HG03280 (cell line): ENCODE data around the gene PFN2.
"Not testable (repeated sequence)": the region's sequence is repeated elsewhere in the genome, so short reads cannot be mapped to it uniquely, and the experiment has no call there.

Experiments used
- ATAC-seq: cut with Tn5 transposase; IDR thresholded peaks from one replicate; pipeline ENCODE4 v1.9.1; 2021; ENCODE audit warnings: mild to moderate bottlenecking, moderate library complexity; ENCODE audit not compliant: unreplicated experiment

The PFN2 gene

DNA sequence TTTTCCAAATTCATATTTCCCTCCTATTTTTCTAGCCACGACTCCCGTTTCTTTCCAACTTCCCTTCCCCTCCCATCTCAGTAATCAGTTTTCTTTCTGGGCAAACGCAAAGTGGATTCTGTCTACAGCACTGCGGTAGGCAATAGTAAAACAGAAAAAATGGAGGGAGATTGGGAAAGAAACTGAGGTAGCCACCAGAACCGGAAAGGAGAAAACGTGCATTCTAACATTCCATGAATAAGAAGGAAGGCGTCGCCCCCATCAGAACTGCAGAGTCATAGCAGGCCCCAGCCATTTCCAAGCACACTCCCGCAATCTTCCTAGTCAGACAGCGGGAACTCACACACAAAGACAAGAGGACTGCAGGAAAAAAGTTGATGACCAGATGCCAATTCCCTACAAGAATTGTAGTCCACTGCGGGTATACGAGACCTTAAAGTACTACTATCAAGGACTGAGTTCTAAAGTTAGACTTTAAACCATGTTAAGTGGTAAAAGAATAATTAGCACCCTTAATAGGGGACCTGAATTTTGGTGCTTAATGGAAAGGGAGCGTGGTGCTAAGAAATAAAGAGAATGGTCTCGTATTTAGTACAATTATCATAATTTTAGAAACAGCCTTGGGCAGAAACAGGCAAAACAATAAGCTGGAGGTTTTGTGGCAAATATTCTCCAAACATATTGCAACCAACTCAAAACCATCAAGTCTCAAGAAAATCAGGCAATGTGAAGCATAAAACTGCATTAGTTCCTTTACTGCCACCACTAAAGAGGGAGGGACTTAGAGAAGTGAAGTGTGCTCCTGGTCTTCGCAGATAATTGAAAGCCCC, 1.4 kb downstream of the PFN2 start:
- no peak for ATAC-seq

DNA sequence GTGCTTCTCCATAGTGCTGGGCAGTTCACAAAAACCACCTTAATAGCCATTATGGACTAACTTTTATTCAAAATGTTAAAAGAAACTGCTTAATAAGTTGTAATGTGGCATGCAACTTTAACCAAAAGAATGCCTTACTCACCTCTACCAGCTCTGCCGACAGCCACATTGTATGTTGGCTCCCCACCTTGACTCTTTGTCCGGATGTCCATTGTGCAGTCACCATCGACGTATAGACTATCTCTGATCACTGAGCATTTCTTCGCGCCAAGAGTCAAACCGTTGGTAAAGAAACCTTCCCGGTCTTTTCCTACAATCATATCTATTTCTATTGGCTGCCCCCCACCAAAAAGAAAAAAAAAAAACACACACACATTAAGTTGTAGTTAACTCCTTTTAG, 2.5 kb downstream of the PFN2 start:
- ATAC-seq, result no peak

DNA sequence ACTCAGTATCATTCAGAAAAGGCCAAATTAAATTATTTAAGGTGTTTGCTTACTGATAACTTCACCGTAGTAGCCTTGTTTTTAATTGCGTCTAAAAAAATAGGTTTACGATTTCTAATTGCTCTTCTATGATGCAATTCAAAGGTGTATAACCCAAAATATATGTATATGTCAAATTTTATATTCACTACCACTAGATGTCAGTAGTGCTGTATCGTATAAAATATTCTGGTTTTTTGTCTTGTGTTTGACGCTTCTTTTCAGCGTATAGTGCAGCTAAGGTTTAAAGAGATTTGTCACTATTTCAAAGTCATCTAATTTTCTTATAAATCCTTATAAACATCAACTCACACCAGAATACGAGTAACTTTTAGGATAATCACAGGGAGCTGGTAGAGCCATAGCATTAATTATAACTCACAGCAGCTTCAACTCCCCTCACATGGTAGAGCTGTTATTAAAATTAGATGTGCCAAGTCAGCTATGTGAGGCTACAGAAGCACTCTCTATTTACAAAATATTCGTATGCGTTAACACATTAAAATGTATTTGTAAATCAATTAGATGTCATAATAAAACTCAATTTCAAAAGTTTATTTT, 3.5 kb downstream of the PFN2 start:
- ATAC-seq, result no peak

DNA sequence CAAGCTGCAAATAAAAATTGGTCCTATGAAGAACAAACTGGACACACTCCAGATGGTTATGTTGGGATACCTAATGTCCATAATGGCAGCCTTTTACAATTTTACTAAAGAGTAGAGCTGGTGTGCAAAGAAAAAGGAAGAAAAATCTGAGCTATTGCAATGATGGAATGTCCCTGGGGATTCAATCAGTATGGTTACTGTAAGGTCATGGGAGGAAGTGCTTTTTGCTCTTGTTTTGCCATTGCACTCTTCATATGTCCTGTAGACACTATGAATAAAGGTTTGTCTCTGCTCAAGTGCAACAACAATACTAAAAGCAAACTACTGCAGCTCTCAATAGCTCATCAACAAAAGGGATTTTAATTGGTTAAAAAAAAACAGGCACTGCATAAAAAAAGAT, 5.4 kb downstream of the PFN2 start:
- ATAC-seq, result no peak

DNA sequence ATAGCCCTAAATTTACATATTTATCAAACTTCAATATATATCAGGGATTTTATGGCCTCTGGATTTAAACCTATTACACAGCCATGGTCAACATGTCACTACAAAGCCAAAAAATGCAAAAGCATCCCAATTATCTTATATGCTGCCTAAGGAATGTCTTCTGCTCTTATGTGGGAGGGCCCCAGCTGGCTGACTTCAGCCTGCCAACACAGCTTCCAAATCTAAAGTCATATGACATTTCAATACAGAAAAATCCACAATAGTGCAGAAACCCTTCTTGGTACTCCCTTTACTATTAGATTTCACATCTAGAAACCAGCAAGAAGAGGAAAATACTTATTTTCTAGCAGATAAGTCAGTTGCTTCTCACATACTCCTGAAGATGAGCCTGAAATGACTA, 6.4 kb downstream of the PFN2 start:
- no peak for ATAC-seq

DNA sequence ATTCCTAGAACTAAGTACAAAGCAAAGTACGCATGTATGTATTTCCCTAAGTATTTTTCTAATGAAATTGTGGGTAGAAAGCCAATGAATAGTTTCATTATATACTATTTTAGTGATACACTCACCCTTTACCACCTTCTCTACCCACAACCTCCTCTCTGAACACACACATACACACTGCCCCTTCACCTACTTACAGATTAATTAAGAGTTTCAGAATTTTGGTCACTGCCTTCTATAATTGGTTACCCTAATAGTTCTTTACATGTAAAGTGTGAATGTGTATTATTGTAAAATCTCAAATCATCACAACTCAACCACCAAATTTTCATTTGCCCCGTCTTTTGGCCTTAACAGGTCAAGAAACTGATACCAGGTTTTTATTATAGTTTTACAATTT, 7.2 kb downstream of the PFN2 start:
- no peak for ATAC-seq

DNA sequence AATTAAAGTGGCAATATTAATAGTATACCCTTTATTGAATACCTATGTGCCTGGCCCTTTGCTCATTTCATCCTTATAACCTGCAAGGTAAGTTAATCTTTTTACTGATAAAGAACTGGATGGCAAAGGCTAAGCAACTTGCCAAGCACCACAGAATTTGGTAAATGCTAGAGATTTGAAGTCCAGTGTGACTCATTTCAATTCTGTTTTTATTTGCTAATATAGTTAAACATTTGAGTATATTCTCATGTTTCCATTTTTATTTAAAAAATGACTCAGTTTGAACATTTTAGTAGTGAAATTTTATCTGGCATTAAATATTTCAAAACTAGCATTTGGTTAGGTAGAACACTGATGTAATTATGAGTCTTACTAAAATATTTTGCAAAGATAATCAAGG, 11.3 kb downstream of the PFN2 start:
- no peak for ATAC-seq

DNA sequence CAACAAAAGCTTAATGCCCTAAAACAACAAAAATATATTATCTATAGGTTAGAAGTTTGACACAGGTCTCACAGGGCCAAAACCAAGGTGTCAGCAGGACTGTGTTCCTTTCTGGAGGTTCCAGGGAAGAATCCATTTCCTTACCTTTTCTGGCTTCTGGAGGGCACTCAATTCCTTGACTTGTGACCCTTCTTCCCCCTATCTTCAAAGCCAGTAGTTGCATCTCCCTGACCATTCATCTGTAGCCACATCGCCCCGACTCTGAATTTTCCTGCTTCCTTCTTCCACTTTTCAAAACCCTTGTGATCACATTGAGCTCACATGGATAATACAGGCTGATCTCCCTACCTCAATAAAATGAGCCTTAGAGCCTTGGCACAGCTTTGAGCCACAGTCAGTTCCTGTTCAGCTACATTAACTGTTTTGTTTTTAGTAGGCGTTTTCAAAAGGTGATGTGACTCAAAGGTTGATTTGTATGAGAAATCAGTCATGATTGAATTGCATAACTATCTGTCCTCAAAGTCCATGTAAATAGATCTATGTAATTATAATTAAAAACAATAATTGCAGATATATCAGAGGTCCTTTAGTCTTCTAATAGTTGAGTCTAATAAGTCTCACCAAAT, 12.4 kb downstream of the PFN2 start:
- no peak for ATAC-seq

DNA sequence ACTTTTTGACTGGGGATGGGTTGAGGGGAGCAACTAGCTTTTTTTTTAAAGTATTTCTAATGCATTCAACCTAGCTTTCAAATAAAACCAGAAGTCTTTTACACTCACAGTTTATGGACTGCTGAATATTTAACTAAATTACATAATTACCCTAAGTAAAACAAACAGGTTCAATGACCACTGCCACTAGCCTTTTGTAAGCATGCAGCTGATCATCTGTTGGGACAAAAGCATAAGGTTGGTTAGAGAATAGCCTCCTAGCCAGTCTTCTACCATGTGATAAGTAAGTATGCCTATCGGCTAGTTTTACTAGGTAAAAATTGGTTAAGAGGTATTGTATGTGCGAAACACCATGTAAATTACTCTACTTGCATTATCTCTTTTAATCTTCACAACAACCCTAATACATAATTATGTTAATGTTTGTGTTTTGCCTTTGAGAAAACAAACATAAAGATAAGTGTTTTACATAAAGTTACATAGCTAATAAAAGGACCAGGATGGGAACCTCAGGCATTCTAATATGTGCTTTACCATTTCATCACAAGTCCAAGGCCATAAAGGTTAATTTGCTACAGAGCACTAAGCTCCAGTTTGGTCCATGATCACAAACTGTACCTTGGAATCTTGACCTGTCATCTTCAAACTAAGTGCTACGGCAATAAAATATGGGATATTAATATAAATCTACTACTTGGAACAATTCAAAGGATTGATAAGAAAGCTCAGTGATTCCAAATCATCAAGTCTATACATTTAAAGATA, 13.2 kb downstream of the PFN2 start:
- no peak for ATAC-seq

DNA sequence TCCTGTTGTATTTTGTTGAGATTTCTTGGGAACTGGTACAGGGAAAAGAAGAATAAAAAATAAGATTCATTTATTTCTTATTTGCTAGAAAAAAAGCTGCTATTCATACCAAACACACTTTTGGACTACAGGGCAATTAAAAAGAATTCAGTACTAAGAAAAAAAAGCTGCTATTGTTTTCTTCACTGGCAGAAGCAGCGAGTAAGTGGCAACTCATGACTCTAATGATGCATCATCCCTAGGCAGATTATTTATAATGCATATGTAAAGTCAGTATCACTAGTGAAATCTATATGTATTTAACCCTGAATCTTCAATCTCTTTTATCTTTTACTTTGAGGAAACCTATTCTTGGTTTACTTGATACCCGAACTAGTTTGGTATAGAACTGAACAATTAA, 15.2 kb downstream of the PFN2 start:
- ATAC-seq, result no peak

DNA sequence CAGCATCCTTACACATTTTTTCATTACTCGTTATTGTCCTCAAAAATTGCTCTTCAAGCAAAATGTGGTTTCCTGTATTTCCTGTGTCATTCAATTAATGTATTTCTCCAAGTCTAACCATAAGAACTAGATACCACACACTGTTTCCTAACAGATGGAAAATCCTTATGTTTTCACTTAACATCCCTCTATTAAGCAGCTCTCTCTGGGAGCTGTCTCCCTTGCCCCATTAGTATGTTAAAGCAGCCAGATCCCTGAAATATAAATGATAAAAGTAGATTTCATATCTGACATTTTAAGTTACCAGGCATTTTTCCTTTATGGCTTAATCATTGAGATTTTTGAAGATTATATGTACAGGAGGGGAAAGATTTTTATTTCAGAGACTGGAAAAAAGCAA, 15.9 kb downstream of the PFN2 start:
- ATAC-seq, result no peak

DNA sequence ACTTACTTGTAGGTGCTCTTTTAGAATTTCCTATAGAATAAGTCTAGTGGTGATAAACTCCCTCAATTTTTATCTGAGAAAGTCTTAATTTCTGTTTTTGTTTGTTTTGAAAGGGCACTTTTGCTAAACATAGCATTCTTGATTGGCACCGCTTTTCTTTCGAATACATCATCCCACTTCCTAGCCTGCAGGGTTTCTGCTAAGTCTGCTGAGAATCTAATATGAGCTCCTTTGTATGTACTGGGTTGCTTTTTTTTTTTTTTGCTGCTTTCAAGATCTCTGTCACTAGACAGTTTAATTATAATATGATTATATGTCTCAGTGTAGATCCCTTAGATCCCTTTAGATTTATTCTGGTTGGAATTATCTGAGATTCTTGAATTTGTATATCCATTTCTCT, 21.5 kb downstream of the PFN2 start:
- ATAC-seq, result no peak

DNA sequence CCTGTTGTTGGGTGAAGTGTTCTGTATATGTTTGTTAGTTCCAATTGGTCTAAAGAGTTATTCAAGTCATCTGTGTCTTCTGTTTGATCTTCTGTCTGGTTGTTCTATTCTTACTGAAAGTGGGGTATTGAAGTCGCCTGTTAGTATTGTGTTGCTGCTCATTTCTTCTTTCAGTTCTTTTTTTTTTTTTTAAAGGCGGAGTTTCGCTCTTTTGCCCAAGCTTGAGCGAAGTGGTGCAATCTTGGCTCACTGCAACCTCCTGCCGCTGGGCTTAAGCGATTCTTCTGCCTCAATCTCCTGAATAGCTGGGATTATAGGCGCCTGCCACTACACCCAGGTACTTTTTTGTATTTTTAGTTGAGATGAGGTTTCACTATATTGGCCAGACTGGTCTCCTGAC, 23.5 kb downstream of the PFN2 start:
- no peak for ATAC-seq

DNA sequence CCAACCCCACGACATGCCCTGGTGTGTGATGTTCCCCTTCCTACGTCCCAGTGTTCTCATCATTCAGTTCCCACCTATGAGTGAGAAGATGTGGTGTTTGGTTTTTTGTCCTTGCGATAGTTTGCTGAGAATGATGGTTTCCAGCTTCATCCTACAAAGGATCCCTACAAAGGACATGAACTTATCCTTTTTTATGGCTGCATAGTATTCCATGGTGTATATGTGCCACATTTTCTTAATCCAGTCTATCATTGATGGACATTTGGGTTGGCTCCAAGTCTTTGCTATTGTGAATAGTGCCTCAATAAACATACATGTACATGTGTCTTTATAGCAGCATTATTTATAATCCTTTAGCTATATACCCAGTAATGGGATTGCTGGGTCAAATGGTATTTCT, 26.7 kb downstream of the PFN2 start:
- ATAC-seq, result not testable (repeated sequence)

DNA sequence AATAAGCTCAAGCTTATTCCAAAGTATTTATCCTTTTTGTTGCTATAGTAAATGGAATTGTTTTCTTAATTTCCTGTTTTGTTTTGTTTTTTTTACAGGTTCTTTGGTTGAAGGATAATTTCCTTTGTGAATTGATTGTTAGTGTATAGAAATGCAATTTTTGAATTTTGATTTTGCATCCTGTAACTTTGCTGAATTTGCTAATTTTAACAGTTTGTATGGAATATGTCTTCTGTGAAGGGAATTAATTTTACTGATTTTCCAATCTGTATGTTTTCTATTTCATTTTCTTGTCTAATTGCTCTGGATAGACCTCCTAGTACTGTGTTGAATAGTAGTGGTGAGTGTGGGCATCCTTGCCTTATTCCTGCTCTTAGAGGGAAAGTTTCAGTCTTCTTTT, 28.3 kb downstream of the PFN2 start:
- ATAC-seq, result no peak

DNA sequence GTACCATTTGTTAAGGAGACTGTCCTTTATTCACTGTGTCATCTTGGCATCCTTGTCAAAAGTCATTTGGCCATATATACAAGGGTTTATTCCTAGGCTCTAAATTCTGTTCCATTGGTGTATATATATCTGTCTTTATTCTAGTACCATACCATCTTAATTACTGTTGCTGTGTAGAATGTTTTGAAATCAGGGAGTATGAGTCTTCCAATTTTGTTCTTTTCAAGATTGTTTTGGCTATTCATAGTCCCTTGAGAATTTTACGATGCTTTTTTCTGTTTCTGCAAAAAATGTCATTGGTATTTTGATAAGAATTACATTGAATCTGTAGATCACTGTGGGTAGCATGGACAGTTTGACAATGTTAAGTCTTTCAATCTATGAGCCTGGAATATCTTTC, 28.7 kb downstream of the PFN2 start:
- ATAC-seq, result no peak

DNA sequence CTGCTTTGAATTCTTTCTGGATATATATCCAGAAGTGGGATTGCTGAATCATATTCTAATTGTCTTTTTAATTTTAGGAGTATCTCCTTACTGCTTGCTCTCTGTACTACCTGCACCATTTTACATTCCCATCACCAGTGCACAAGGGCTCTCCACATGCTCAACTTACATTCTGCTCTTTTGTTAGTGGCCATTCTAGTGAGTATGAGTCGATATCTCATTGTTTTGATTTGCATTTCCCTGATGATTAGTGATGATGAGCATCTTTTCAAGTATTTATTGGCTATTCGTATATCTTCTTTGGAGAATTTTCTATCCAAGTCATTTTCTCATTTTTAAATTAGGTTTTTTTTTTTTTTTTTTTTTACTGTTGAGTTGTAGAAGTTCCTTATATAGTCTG, 29.5 kb downstream of the PFN2 start:
- ATAC-seq, result no peak

DNA sequence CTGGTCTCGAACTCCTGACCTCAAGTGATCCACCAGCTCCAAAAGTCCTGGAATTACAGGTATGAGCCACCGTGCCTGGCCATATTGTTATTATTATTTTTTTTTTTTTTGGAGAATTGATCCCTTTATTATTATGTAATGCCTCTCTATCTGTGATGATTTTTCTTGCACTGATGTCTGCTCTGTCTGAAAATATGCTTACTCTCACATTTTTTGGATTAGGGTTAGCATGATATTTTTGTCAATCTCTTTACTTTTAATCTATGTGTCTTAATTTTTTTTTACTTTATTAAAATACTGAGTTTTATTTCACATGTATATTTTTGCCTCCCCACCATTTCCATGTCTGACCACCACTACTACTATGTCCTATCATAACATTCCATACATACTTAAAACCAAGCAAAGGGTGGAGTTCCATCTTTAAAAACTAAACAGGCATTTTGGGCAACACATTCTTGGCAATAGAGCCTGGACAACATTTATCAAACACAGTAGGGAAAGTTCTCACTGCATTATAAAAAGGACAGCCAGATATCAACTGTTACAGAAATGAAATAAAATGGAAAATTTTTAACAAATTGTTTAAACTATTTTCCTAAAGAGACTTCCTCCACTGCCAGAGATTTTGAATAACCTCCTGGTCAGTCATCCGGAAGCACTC, 32.2 kb downstream of the PFN2 start:
- not testable (repeated sequence) for ATAC-seq

DNA sequence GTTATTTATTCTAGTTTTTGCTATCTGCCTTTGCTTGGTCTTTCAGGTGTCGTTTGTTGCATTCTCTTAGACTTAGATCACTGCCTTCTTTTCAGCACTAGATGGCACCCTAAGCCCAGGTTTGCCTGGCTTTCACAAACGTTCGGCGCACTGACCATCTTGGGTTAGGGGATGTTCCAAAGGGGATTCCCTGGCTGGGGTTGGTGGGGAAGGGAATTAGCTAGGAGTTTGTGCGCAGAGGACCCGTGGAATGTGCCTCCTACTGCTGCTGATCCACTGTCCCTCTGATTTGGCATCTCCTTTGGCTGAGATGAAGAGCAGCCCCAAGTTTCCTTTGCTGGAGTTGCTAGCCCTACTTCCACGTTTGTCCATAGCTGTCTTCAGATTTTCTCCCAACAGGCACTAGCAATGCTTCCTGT, 33.9 kb downstream of the PFN2 start:
- ATAC-seq, result peak; percentile 65

DNA sequence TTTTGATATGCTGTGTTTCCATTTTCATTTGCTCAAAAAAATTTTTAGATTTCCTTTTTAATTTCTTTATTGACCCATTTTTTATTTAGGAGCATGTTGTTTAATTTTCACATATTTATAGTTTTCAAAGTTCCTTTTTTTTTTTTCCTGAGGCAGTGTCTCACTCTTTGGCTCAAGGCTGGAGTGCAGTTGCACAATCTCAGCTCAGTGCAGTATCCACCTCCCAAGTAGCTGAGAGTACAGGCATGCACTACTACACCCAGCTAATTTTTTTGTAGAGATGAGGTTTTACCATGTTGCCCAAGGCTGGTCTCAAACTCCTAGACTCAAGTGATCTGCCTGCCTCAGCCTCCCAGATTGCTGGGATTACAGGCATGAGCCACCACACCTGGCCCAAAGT, 36.2 kb downstream of the PFN2 start:
- no peak for ATAC-seq

DNA sequence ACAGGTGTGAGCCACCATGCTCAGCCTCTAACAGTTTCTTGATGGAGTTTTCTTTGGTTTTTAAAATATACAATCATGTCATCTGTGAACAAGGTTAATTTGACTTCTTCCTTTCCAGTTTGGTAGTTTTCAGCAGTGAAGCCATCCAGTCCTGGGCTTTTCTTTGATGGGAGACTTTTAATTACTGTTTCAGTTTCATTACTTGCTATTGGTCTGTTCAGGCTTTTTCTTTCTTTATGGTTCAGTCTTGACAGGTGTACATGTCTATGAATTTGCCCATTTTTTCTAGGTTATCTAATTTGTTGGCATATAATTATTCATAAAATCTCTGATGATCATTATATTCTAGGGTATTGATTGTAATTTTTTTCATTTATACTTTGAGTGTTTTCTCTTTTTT, 36.8 kb downstream of the PFN2 start:
- ATAC-seq, result no peak
